IMR-90 (cell line): ENCODE results near the gene CRACR2B. TPM values are rescaled to one million over a fixed set of nuclear protein-coding genes. Genes with fewer than 3 reads are reported as not detected.

Experiments
- ATAC-seq: fragments of 200-7000 bp; cut with Tn5 transposase; 2 replicates; pipeline ENCODE4 v1.9.1; 2020; ENCODE audit warnings: low read depth, mild to moderate bottlenecking, moderate library complexity
- Bru-seq: library from RNA; stranded (reverse); fragments of 400-500 nt; gene quantifications from one replicate; lab custom pipeline; 2021; lab: Mats Ljungman, UMichigan
- BruChase-seq, 2 experiments: library from RNA; stranded (reverse); fragments of 400-500 nt; gene quantifications; one replicate each; lab custom pipeline; 2021; lab: Mats Ljungman, UMichigan
- BruUV-seq: library from RNA; stranded (reverse); fragments of 400-500 nt; replicated peaks from 2 replicates; lab custom pipeline; 2021; lab: Mats Ljungman, UMichigan
- CTCF ChIA-PET: fragments of 300-600 bp; formaldehyde crosslinking; extraction: SDS; loops from one replicate; lab custom pipeline; 2021; ENCODE audit warnings: antibody characterized with exemption; lab: Yijun Ruan, JAX
- POLR2A ChIA-PET: fragments of 300-600 bp; sonication (Branson Sonifier 250); formaldehyde crosslinking; loops from one replicate; lab custom pipeline; 2022; ENCODE audit warnings: antibody characterized with exemption; ENCODE audit not compliant: unreplicated experiment; lab: Charles Lee
- DNase-seq: peaks from one replicate; pipeline ENCODE4 v3.0.0; 2013
- H2AFZ ChIP-seq: replicated peaks from 2 replicates; pipeline ENCODE3; 2013; ENCODE audit warnings: low read length, mild to moderate bottlenecking; ENCODE audit not compliant: poor library complexity
- H2AK5ac ChIP-seq: 2 replicates; pipeline ENCODE4 v1.6.1; 2013; ENCODE audit warnings: low read depth, low read length, inconsistent platforms
- H2AK9ac ChIP-seq: replicated peaks from 2 replicates; pipeline ENCODE3; 2013; ENCODE audit warnings: mild to moderate bottlenecking, low read depth, low read length, moderate library complexity; ENCODE audit not compliant: poor library complexity
- H2BK120ac ChIP-seq: 2 replicates; pipeline ENCODE4 v1.6.1; 2013; ENCODE audit warnings: low read depth, low read length, inconsistent platforms
- H2BK15ac ChIP-seq: 3 replicates; pipeline ENCODE4 v1.6.1; 2013; ENCODE audit warnings: low read depth, low read length, inconsistent platforms
- H2BK20ac ChIP-seq: 2 replicates; pipeline ENCODE4 v1.6.1; 2013; ENCODE audit warnings: low read depth, mild to moderate bottlenecking, inconsistent platforms, low read length, moderate library complexity
- H2BK5ac ChIP-seq: 2 replicates; pipeline ENCODE4 v1.6.1; 2013; ENCODE audit warnings: mild to moderate bottlenecking, low read depth, low read length, inconsistent platforms; ENCODE audit not compliant: poor library complexity, severe bottlenecking
- H3K14ac ChIP-seq: replicated peaks from 2 replicates; pipeline ENCODE4 v1.6.1; 2013; ENCODE audit warnings: low read depth, low read length, inconsistent platforms
- H3K18ac ChIP-seq: 2 replicates; pipeline ENCODE4 v1.6.1; 2013; ENCODE audit warnings: low read depth, low read length, control low read depth
- H3K23ac ChIP-seq: 2 replicates; pipeline ENCODE4 v1.6.1; 2013; ENCODE audit warnings: low read depth, low read length, inconsistent platforms
- H3K27ac ChIP-seq: 2 replicates; pipeline ENCODE4 v1.5.1; 2013; ENCODE audit warnings: mild to moderate bottlenecking, control low read depth, low read length; ENCODE audit not compliant: insufficient read depth
- H3K27me3 ChIP-seq: 2 replicates; pipeline ENCODE4 v1.6.1; 2013; ENCODE audit warnings: low read length; ENCODE audit not compliant: control insufficient read depth, insufficient read depth
- H3K36me3 ChIP-seq: 2 replicates; pipeline ENCODE4 v1.6.1; 2013; ENCODE audit warnings: low read length, mixed read lengths; ENCODE audit not compliant: control insufficient read depth, insufficient read depth
- H3K4ac ChIP-seq: 2 replicates; pipeline ENCODE4 v1.6.1; 2013; ENCODE audit warnings: low read depth, low read length, inconsistent platforms
- H3K4me1 ChIP-seq: 2 replicates; pipeline ENCODE4 v1.6.1; 2013; ENCODE audit warnings: low read length, mixed read lengths; ENCODE audit not compliant: control insufficient read depth, insufficient read depth
- H3K4me2 ChIP-seq: 2 replicates; pipeline ENCODE4 v1.6.1; 2013; ENCODE audit warnings: low read depth, mild to moderate bottlenecking, control low read depth, low read length, moderate library complexity
- H3K4me3 ChIP-seq: 2 replicates; pipeline ENCODE4 v1.5.1; 2013; ENCODE audit warnings: low read depth, mild to moderate bottlenecking, control low read depth, low read length, moderate library complexity; ENCODE audit not compliant: insufficient read depth
- H3K56ac ChIP-seq: 2 replicates; pipeline ENCODE4 v1.6.1; 2013; ENCODE audit warnings: low read length, inconsistent platforms; ENCODE audit not compliant: insufficient read depth; ENCODE audit errors: extremely low read depth
- H3K79me1 ChIP-seq, 2 experiments: 2 replicates each; pipeline ENCODE4 v1.6.1; 2013; ENCODE audit warnings: low read length in 2 of 2, inconsistent platforms in 1 of 2, low read depth in 1 of 2
- H3K9ac ChIP-seq: 2 replicates; pipeline ENCODE4 v1.6.1; 2013; ENCODE audit warnings: low read depth, low read length, control low read depth
- H3K9me1 ChIP-seq: 2 replicates; pipeline ENCODE4 v1.6.1; 2013; ENCODE audit warnings: low read length, inconsistent platforms; ENCODE audit not compliant: insufficient read depth
- H3K9me3 ChIP-seq: 2 replicates; pipeline ENCODE4 v1.6.1; 2013; ENCODE audit warnings: low read length; ENCODE audit not compliant: control insufficient read depth, insufficient read depth
- H4K20me1 ChIP-seq: 2 replicates; pipeline ENCODE4 v1.6.1; 2013; ENCODE audit warnings: low read length, inconsistent platforms; ENCODE audit not compliant: insufficient read depth
- H4K5ac ChIP-seq: 2 replicates; pipeline ENCODE4 v1.6.1; 2013; ENCODE audit warnings: mild to moderate bottlenecking, low read depth, low read length, control low read depth
- H4K8ac ChIP-seq, 2 experiments: 2 replicates each; pipeline ENCODE4 v1.6.1; 2013; ENCODE audit warnings: low read depth in 2 of 2, low read length in 2 of 2, control low read depth in 1 of 2, inconsistent platforms in 1 of 2
- H4K91ac ChIP-seq: 2 replicates; pipeline ENCODE4 v1.6.1; 2013; ENCODE audit warnings: low read depth, low read length, inconsistent platforms; ENCODE audit not compliant: insufficient read depth
- CHD1 ChIP-seq: IDR thresholded peaks from 2 replicates; pipeline ENCODE4 v1.6.1; 2012; ENCODE audit warnings: low read depth, low read length, improper control_type of control experiment
- MAFK ChIP-seq: IDR thresholded peaks from 2 replicates; pipeline ENCODE4 v1.6.1; 2012; ENCODE audit warnings: low read depth, low read length, improper control_type of control experiment
- RFX5 ChIP-seq: IDR thresholded peaks from 2 replicates; pipeline ENCODE4 v1.8.0; 2012; ENCODE audit warnings: low read depth, mild to moderate bottlenecking, low read length, moderate library complexity
- SMC3 ChIP-seq: fragments of 150-350 bp; IDR thresholded peaks from 2 replicates; pipeline ENCODE4 v1.6.1; 2016; ENCODE audit warnings: low read depth, mild to moderate bottlenecking, antibody characterized with exemption, low read length, moderate library complexity
- WGBS, 2 experiments: methylation state at CpG; one replicate each; pipeline versions ENCODE4 v1.1.5 to v1.1.7; 2013; ENCODE audit warnings: missing lambda C conversion rate in 2 of 2; ENCODE audit not compliant: insufficient read length in 1 of 2; ENCODE audit errors: extremely low coverage in 2 of 2; 5-methylcytosine and 5-hydroxymethylcytosine counted together
- dilution Hi-C: fragments of 300-500 bp; cut with HindIII; formaldehyde crosslinking; loops from one replicate; pipeline ENCODE4 v1.14.3; 2018; ENCODE audit warnings: low sequenced_read_pairs; ENCODE audit not compliant: unreplicated experiment
- in situ Hi-C: fragments of 300-500 bp; cut with MboI; formaldehyde crosslinking; loops from 3 replicates; pipeline ENCODE4 v1.14.3; 2019; ENCODE audit warnings: low sequenced_read_pairs, inconsistent platforms, mixed read lengths
- intact Hi-C: fragments of 100-400 bp; cut with micrococcal nuclease; formaldehyde crosslinking; loops from 2 replicates; pipeline ENCODE4 v1.10.0; 2022
- long read RNA-seq: library from polyadenylated mRNA; unstranded; transcript quantifications from one replicate; pipeline ENCODE4 v2.0.0, GENCODE V29; 2021; ENCODE audit not compliant: unreplicated experiment
- polyA plus RNA-seq, 3 experiments: library from polyadenylated mRNA; depleted of rRNA; stranded (reverse); fragments of >200 nt; gene quantifications; 2 replicates each; pipeline ENCODE4 v1.2.3, GENCODE V29; 2012; ENCODE audit warnings: low replicate concordance in 1 of 3
- total RNA-seq: library from RNA; depleted of rRNA; stranded (reverse); fragments of >200 nt; gene quantifications from 2 replicates; pipeline ENCODE4 v1.2.3, GENCODE V29; 2012; rRNA removed

Gene CRACR2B
- total RNA-seq (0.28 and 0.54 TPM in 2 replicates), polyA plus RNA-seq (2012; rRNA removed) (2.5 and 3.2 TPM in 2 replicates), Bru-seq, nascent RNA (percentile 17 among the genes with signal in this experiment), BruChase-seq, experiment 1, labeled RNA remaining after a 6-hour chase (percentile 12 among the genes with signal in this experiment), BruChase-seq, experiment 2, labeled RNA remaining after a 2-hour chase (percentile 12 among the genes with signal in this experiment)
- polyA plus RNA-seq (2012; cell fraction: cytosol; rRNA removed): 3.2 and 3.5 TPM in 2 replicates
- polyA plus RNA-seq (2012; cell fraction: nucleus; rRNA removed; ENCODE audit: low replicate concordance): 8.0 and 18.2 TPM in 2 replicates
- long read RNA-seq: 0 reads

DNA sequence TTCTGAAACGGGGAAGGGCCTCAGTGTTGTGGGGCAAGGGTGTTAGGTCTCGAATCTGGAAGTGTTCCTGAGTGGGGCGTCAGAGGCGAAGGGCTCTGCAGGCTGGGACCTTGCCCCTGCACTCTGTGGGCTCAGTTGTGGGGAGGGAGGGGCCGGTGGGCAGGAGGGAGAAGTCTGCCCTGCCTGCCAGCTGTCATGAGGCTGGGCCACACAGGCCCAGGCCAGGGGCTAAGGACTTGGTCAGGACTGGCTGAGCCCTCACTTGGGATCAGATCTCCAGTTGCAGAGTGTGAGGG lies at the start of gene CRACR2B:
CRACR2B (plus strand) TSS at position 23 of the 296 bp plus-strand sequence. CDS start 689 bp downstream, outside the sequence.
- no peak within 1 kb of the TSS for H3K14ac ChIP-seq
- H3K23ac ChIP-seq: no peak within 1 kb of the TSS
- dilution Hi-C loops: no loop called here
- ChIA-PET POLR2A (interaction anchor here (1.1 kb wide), 1 partner anchor 9 kb away, joined by 4 read pairs; the partner anchor contains the start of gene PNPLA2), CTCF (no interaction called here)
- H3K27ac ChIP-seq: no peak within 1 kb of the TSS
- no peak within 1 kb of the TSS for H3K4me3 ChIP-seq
- BruUV-seq: no TSS peak
- peaks cover 24% of the 10 kb centered on the region; the same call in 1 of the 2 replicates for H4K20me1 ChIP-seq
- no peak within 1 kb of the TSS for H3K9ac ChIP-seq
- peak within 1 kb of the TSS; percentile 81 for H2AFZ ChIP-seq
- 0 out of 2 replicates have a peak within 1 kb of the TSS, but pooled peaks have one; percentile 17 for H3K4me2 ChIP-seq
- no peak within 1 kb of the TSS for H4K91ac ChIP-seq
- no peak within 1 kb of the TSS for H2BK120ac ChIP-seq
- H2AK9ac ChIP-seq: peak within 1 kb of the TSS; percentile 55
- intact Hi-C loops: no loop called here
- H2BK20ac ChIP-seq: no peak within 1 kb of the TSS
- no peak within 1 kb of the TSS for H2BK15ac ChIP-seq
- 0 out of 4 replicates have a peak within 1 kb of the TSS, but pooled peaks of 1 of the 2 experiments have one; percentile 87 for H4K8ac ChIP-seq
- peaks cover 6% of the 10 kb centered on the region; the same call in 1 of the 2 replicates for H3K9me1 ChIP-seq
- WGBS, 2 experiments: 54% methylated on average over 5 of the region's 5 CpGs; no CpG with 5 or more reads in 1 of the 2 experiments
- peak within 1 kb of the TSS; percentile 51 for H2AK5ac ChIP-seq
- no peak for ATAC-seq
- H3K79me1 ChIP-seq: peaks cover 0 to 10% of the 10 kb centered on the region in 2 experiments
- no peak for TF ChIP-seq SMC3
- no peak for TF ChIP-seq CHD1
- no peak for TF ChIP-seq MAFK
- no peak for TF ChIP-seq RFX5
- no peak within 1 kb of the TSS for H4K5ac ChIP-seq
- in situ Hi-C loops: no loop called here
- H3K36me3 ChIP-seq: peaks cover 21% of the 10 kb centered on the region; the same call in 1 of the 2 replicates
- H2BK5ac ChIP-seq: no peak within 1 kb of the TSS
- H3K18ac ChIP-seq: no peak within 1 kb of the TSS
- H3K9me3 ChIP-seq: no peaks in the 10 kb centered on the region
- H3K27me3 ChIP-seq: peaks cover 6% of the 10 kb centered on the region; the same call in 1 of the 2 replicates
- peaks cover 25% of the 10 kb centered on the region for H3K4me1 ChIP-seq
- H3K4ac ChIP-seq: peak within 1 kb of the TSS; percentile 43; the same call in 1 of the 2 replicates
- H3K56ac ChIP-seq: no peak within 1 kb of the TSS
- no peak for DNase-seq
